Measurements from ENCODE around the gene CWC25.
"Not testable (repeated sequence)": the region's sequence is repeated elsewhere in the genome, so short reads cannot be mapped to it uniquely, and the experiment has no call there.

CWC25 gene

DNA sequence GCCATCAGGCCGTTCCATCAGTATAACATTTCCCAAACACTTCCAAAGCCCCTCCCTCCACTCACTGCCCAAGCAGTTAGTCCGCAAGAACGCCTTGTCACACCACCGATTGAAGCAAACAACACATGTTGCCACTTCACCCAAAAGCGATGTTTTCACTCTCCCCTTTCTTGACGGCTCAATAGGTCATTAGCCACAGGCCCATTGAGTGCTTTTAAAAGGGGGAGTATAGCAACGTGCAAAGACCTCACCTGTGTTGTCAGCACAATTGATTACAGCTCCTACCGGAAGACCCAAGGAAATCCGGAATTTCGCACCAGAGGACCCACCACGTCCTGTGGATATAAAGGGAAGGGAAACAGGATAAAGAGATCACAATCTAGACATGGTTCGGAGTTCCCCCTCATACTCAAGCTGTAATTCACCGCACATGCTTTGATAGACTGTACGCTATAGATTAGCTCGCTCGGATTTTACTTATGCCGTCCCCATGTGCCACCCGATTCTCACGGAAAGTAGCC is 27.7 kb upstream of the CWC25 start:
- no peak for DNase-seq

DNA sequence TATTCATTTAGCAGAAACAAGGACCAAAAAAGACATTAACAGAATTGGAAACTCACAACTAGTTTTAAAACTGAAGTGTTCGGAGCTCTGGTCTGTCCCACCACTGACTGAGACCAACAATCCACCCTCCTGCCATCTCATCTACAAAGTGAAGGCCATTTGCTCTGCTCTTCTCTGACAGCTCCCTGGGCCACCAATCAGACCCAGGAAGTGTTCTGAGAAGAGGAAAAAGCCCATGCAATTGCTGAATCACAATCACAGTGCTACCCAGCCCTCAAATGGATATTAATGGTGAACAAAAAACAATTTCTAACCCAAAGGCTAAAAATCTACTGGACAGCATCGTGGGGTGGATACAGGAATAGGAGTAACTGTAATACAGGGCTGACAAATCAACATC is 26.3 kb upstream of the CWC25 start:
- no peak for DNase-seq

DNA sequence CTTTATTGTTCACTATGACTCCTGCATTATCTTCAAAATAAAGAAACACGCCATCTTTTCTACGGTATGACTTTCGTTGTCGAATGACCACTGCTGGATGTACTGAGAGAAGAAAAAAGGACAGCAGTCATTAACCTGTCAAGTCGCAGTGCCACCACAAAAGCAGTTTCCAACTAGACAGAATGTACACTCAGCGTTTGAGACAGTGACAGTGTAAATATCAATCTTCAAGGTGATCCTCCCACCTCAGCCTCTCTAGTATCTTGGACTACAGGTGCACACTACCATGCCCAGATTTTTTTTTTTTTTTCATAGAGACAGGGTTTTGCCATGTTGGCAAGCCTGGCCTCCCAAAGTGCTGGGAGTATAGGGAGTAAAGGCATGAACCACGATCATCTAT is 25.3 kb upstream of the CWC25 start:
- DNase-seq, result no peak

DNA sequence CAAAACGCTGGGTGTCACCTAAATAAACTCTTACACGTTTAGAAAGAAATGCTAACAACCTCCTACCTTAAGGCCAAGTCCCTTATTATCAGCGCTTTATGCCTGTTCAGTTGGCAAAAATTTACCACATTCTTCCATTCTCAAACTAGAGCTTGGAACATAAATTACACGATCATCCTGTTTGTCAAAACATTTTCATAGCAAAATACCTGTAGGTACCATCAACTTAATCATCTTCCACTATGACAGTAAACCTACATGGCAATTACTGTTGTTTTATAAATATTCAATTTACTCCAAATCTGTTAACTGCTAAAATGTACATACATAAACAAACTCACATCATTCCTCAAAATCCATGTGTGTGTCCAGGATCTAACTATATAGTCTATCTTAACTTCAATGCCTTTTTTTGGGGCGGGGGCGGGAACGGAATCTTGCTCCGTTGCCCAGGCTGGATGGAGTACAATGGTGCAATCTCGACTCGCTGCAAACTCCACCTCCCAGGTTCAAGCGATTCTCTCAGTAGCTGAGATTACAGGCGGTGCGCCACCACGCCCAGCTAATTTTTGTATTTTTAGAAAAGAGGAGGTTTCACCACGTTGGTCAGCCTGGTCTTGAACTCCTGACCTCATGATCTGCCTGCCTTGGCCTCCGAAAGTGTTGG is 24.0 kb upstream of the CWC25 start:
- DNase-seq, result no peak

DNA sequence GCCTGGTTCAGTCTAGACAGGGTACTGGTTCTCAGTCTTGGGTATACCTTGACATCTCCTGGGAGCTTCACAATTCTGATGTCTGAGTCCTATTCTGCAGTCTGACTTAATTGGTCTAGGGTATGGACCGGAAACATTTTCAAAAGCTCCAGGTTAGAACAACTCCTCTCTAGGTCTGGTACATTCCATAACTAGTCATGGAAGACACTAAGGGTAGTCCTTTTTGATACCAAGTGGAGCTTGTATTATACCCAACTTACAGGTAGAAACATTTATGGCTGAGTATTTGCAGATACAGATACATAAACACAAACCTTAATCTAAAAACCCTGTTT is 23.4 kb upstream of the CWC25 start:
- DNase-seq, result no peak

DNA sequence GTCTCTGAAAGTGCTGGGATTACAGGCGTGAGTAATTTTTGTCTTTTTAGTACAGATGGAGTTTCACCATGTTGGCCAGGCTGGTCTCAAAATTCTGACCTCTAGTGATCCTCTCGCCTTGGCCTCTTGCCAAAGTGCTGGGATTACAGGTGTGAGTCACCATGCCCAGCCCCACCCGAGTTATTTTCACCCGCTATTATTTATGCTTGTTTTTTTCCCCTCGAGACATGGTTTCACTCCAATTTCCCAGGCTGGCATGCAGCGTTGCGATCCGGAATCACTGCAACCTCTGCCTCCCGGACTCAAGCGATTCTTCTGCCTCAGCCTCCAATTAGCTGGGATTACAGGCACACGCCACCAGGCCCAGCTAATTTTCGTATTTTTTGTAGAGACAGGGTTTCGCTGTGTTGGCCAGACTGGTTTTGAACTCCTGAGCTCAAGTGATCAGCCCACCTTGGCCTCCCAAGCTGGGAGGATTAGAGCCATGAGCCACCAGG is 19.2 kb upstream of the CWC25 start:
- DNase-seq, result no peak

DNA sequence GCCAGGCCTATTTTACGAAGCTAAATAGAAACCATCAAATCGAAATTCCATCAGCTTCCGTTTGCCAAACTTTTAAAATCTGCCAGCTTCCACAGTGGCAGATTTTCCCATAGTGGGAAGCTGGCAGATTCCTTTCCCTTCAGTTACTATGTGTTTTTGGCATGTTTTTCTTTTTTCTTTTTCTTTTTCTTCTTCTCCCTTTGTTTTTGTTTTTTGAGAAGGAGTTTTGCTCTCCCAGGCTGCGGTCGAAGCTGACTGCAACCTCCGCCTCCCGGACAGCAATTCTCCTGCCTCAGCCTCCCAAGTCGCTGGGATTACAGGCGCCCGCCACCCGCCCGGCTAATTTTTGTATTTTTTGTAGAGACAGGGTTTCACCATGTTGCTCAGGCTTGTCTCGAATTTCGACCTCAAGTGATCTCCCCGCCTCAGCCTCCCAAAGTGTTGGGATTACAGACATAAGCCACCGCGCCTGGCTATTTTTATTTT is 684 bp upstream of the CWC25 start:
- no peak for DNase-seq

DNA sequence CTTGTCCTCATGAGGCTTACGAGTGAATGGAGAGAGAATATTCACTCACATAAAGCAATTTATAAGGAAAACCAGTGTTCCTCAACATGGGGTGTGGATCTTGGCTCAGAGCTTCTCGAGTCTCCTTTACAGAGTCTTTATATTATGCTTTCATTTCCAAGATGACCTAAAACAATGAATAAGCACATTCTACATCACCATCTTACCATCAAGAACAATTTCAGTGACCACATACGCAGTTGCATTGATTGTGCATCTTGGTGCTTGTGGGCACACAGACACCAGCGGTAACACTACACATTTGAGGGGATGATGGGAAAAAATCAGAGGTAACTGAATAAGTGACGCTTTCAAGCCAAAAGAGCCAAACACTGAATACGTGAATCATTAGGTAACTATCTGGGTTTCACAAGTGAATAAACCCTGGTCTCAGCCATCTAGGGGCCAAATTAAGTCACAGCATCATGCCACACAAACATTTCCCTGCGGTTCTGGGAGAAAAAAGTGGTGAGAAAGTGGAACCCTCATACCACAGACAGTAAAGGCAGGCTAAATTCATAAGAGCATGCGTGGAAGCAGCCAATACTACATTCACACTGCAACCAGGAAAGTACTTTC is 9.4 kb downstream of the CWC25 start:
- no peak for DNase-seq

DNA sequence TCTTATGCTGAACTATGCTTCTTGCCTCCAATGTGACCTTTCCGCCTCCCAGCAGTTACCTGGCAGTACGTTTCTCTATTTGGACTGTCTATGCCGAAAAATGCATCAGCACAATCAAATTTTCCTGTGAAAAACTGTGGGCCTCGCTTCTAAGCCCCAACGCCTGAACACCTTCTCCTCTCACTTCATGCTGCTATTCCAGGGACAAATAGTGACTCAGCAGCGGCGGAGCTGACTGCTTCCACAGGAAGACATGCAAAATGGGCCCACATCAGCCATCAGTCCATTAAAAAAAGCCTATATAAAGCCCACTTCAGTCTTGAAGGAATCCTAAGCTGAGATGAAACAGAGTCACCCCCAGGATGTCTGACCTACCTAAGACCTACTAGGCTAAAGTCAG is 15.3 kb downstream of the CWC25 start:
- DNase-seq, result no peak

DNA sequence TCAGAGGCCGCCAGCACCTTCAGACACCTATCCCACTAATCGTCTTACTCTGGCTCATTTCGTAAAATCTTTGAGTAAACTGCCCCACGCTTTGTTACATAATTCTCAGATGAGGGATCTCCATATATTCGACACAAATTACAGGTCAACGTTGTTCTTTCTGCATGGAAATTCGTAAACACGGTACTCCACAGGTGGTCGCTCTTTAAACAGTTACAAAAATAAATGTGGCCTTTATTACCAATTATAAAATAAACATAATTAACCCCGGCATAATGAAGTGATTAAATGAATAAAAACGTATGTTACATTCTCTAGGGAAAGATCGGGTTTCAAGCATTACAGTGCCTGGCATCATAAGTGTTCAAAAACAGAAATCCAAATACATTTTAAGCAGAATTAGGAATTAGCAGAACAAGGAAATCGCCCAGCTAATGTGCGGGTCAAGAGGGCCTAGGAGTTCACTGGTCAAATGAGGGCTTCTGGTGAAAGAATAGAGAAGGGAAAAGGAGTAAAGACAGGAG is 24.8 kb downstream of the CWC25 start:
- no peak for DNase-seq

DNA sequence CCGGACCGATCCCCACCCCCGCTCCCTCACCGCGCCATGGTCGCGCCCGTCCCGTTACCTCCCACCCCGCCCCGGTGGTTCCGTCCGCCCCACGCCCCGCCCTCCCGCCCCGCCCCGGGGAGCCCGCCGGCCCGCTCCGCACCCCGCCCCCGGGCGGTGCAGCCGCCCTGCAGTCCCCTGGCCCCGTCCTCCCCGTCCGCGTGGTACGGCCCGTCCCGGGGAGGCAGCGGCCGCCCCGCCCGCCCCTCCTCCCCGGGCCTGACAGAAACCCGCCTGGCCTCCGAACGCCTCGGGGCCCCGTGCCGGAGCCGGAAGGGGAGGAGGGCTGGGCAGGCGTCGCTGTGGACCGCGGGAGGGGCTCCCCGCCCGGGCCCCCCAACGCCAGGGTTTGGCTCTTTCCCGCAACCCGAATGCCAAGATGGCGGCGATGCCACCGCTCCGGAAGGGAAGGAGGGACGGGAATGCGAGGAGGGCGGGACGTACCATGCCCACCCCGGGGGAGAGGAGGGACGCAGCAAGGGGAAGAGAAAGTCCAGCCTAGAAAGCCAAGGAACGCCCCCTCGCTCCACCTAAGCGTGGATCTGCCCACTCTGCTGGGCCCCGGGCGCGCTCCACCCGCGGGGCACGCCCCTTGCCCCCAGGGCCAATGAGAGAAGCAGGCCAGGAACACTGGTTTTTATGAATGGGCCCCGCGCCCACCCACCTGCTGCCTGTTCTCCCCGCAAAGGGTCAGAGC is 25.5 kb downstream of the CWC25 start, which contains the start of gene PIP4K2B:
Gene PIP4K2B, minus strand, starts transcription at position 56 of the 736 bp plus-strand sequence. CDS start 132 bp downstream, outside the sequence.
- peak; percentile 93 for DNase-seq

DNA sequence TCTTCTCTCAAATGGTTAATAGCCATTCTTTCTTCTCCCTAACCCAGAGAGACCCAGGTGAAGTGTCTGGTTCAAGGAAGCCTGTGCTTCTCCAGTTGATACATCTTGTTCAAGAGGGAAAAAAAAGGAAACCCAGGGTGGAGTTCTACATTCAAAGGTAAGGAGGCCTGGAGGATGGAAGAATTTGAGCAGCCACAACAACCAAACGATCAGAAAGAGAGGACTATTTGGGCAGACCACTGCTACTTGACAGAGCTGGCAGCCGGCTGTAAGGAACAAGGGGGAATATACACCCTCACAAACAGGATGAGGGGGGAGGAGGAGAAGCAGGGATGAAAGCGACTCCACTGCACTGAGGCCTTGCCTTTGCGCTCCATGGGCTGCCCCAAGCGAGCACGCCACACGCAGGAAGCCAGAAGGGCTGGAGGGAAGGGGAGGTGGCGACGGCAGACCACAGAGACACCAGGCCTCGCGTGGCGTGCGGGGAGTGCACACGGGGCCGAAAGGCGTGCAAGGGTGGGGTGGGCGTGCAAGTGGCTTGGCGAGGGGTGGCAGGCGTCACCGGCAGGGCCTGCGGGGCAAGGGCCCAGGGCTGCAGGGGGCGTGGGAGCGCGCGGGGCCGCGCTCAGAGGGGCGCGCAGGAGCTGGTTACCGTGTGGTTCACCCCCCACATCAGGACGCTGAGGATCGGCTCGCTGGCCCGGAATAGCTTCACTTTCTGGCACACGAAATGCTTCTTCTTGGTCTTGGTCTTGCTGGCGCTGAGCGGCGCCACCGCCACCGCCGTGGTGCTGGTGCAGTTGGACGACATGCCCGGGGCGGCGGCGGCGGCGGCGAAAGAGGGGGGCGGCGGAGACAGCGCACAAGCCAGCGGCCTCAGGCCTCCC is 26.3 kb downstream of the CWC25 start:
- DNase-seq, result peak; percentile 30

DNA sequence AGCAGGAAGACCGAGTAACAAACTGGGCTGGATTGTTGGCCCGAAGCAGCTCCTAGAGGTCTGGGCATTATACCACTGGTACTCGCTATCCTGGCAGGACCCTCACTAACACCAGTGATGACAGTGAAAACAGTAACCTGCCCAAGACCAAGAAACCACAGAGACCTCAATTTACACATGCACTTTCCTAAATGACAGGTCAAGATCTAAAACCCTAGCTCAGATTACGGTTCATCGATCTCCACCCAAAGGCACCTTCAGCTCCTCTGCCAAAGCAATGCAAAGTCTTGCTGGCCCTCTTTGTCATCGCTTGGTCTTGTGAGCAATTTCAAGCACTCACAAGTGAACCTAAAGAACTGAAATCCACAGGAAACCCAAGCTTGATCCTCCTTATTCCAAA is 27.3 kb downstream of the CWC25 start:
- DNase-seq, result no peak

DNA sequence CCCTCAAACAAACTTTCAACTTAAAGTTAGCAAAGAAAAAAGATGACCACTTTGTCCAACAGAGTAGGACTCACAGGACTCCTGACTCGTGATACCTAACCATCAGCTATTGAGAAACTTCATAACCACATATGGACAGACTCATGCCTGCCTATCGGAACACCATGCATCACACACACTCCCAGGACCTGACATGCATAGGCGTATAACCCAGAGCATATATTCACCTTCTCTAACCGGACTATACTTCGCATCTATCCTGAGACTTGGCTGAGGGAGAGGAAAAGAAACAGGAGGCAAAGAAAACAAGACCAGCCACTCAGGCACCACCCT is 28.0 kb downstream of the CWC25 start:
- no peak for DNase-seq

DNA sequence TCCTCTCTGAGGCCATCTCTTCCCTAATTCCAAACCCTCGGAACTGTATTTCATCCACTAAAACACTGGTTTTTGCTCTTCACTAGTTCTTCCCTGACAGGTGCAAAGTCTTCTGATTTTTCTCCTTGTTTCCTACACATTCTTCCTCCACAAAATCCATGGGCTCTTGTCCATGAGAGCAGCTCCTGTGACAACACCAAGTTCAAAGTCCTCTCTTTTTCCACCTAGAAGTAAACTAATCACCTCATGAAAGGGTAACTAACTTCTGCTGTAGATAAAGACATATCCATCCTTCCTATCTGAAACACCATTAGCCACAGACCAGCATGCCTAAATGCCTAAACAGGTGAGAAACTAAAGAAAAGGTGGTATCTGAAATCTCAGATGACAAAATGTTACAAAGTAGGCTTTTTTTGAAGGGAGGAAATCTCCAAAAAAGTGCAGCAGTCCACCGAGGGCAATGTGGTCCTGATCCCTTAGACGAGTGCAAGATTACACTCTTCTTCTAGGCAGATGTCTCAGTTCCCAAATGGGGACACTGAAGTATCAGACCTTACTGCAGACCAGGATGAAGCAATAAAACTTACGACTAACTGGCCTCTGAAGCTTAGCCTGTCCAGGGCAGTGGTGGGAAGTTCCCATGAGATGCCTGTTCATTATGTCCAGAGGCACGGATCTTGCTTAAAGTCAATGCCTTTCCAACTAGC is 28.5 kb downstream of the CWC25 start:
- DNase-seq, result no peak

DNA sequence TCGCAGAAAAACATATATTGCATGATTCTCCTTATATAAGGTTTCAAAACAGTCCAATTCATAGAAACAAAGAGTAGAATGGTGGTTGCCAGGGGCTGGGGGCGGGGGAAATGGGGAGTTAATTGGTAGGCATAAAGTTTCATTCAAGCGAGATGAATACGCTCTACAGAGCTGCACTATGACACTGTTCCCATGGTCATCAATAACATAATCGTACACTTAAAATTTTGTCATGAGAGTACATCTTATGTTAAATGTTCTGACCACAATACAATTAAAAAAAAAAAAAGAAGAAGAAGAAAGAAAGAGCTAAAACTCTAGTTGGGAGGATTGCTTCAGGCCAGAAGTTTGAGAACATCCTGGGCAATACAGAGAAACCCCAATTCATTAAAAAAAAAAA is 30.9 kb downstream of the CWC25 start:
- no peak for DNase-seq

DNA sequence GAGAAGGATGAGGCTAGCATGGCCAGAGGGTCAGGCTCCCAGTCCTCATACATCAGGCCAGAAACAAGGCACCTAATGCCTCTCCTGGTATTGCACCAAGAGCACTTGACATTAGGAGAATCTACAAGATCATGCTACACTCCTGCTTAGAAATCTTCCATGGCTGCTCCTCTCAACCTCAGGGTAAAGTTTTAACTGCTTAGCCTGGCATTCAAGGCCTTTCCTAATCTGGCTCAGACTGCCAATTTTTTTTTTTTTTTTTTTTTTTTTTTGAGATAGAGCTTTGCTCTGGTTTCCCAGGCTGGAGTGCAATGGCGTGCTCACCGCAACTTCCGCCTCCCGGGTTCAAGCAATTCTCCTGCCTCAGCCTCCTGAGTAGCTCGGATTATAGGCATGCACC is 34.0 kb downstream of the CWC25 start:
- no peak for DNase-seq

DNA sequence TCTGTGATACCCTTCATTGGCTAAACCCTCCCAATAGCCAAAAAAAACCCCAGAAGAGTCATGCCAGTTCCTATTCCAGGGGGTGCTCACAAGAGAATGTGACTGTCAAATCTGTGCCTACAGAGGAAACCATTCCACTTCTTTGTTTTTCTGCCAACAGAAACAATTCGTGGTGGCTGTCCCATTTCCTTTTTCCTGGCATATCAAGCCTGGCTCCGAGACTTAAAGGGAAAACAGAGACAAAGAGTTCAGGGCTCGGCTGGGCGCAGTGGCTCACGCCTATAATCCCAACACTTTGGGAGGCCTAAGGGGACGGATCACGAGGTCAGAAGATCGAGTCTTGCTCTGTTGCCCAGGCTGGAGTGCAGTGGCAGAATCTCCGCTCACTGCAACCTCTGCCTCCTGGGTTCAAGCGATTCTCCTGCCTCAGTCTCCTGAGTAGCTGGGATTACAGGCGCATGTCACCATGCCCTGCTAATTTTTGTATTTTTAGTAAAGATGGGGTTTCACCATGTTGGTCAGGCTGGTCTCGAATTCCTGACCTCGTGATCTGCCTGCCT is 34.9 kb downstream of the CWC25 start:
- DNase-seq, result not testable (repeated sequence)

DNA sequence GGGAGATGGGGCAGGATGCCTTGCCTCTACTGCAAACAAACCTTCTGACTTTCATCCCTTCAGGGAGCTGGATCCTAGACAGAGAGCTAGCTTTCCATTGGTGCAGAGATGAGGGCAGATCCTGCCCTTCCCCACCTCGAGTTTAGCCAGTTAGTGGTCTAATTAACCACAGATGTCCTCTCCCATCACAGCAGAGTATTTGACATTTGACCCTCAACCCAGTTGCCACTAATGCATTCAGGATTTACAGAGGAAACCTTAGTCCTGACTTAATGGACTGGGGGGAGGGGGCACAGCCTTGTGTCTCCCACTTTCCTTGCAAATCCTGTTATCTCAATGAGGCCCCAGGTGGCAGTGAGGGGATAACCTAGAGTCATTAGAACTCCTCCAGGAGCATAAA is 35.9 kb downstream of the CWC25 start:
- no peak for DNase-seq

DNA sequence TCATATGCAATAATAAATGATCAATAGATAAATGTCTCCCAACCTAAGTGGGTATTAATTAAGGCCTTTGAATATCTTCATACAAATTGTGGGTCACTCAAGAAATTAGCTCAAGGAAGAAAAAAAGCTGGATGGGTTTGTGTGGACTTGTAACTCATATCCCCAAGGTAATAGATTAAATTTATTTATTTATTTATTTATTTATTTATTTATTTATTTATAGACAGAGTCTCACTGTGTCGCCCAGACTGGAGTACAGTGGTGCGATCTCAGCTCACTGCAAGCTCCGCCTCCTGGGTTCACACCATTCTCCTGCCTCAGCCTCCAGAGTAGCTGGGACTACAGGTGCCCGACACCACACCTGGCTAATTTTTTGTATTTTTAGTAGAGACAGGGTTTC is 37.1 kb downstream of the CWC25 start:
- DNase-seq, result not testable (repeated sequence)

DNA sequence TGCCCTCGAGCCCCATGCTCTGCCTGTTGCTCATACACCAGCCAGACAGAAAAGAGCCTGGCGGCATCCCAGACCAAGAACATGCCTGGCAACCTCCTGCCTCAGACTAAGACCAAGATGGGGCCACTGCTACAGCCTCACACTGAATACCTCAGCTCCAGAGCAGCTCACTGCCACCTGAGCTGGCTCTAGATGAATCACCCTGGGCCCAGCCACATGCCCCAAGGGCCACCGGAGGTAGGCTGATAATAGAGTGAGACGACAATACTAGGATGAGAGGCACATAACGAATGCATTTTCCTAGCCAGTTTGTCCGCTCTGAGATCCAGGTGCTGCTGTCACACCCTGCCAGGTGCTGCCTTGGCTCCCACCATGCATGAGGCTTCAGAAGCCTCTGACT is 38.7 kb downstream of the CWC25 start:
- DNase-seq, result no peak

DNA sequence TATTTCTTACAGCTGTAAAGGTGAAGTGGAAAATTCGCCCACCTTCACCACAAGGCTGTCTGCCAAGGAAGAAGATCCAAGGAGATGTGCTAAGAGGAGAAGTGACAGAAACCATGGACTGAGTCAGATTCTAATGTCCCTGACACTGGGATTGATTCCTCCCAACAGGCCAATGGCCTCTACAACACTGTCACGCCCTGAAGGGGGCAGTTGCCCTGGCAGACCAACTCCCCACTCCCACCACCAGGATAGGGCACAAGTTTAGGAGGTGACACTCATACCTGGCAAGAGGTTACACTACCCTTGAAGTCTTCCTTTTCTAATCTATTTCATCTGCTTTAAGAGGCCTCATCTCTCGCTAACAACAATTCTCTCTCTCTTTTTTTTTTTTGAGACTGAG is 41.9 kb downstream of the CWC25 start:
- no peak for DNase-seq

Measured in GF-D8 (cell line).